NCI-H69 (cell line): ENCODE measurements around the gene COPS9.

ENCODE experiments used
- DNase-seq: peaks from one replicate; lab custom pipeline; 2025; lab: John Stamatoyannopoulos, UW

COPS9 gene

GRCh38 chr2:240134956-240135520 is 1.1 kb downstream of the COPS9 start:
- DNase-seq, result no peak

- no peak for DNase-seq
Observed at GRCh38 chr2:240134466-240134865, 1.6 kb downstream of the COPS9 start.

- DNase-seq, result no peak
Observed at GRCh38 chr2:240133401-240133800, 2.7 kb downstream of the COPS9 start.

- no peak for DNase-seq
Observed at GRCh38 chr2:240132651-240132980, 3.5 kb downstream of the COPS9 start.

GRCh38 chr2:240131941-240132650 is 4.0 kb downstream of the COPS9 start:
- no peak for DNase-seq

GRCh38 chr2:240131296-240131695 is 4.8 kb downstream of the COPS9 start:
- no peak for DNase-seq

- no peak for DNase-seq
Observed at GRCh38 chr2:240130393-240131195, 5.5 kb downstream of the COPS9 start.

- DNase-seq, result no peak
Observed at GRCh38 chr2:240129731-240130392, 6.2 kb downstream of the COPS9 start.

- no peak for DNase-seq
Observed at GRCh38 chr2:240129311-240129710, 6.8 kb downstream of the COPS9 start.

- DNase-seq, result no peak
Observed at GRCh38 chr2:240128608-240129145, 7.4 kb downstream of the COPS9 start.

GRCh38 chr2:240127911-240128607 is 8.0 kb downstream of the COPS9 start:
- no peak for DNase-seq

GRCh38 chr2:240127191-240127750 is 8.8 kb downstream of the COPS9 start:
- DNase-seq, result no peak

GRCh38 chr2:240126731-240127130 is 9.4 kb downstream of the COPS9 start:
- DNase-seq, result no peak

- DNase-seq, result no peak
Observed at GRCh38 chr2:240125742-240126141, 10.4 kb downstream of the COPS9 start.

GRCh38 chr2:240124651-240125030 is 11.5 kb downstream of the COPS9 start:
- no peak for DNase-seq

GRCh38 chr2:240123821-240124650 is 12.1 kb downstream of the COPS9 start:
- DNase-seq, result no peak

- DNase-seq, result no peak
Observed at GRCh38 chr2:240121675-240122074, 14.4 kb downstream of the COPS9 start.

GRCh38 chr2:240121190-240121589 is 14.9 kb downstream of the COPS9 start:
- DNase-seq, result no peak

- DNase-seq, result no peak
Observed at GRCh38 chr2:240114233-240114632, 21.9 kb downstream of the COPS9 start.

- DNase-seq, result no peak
Observed at GRCh38 chr2:240112914-240113690, 23.0 kb downstream of the COPS9 start.
